Epithelial cell of proximal tubule (primary cell): ENCODE results near the gene MAP3K8. TPM values are rescaled to one million over a fixed set of nuclear protein-coding genes. Genes with fewer than 3 reads are reported as not detected.
A peak's percentile ranks its signal among the peaks of the same experiment; 100 is the strongest.
"Not testable (repeated sequence)": the region's sequence is repeated elsewhere in the genome, so short reads cannot be mapped to it uniquely, and the experiment has no call there.

Experiments
- DNase-seq: peaks from one replicate; pipeline ENCODE4 v3.0.0-alpha.2; 2011; ENCODE audit warnings: low read depth
- H3K4me3 ChIP-seq: 2 replicates; pipeline ENCODE4 v1.5.1; 2011; ENCODE audit warnings: low read depth, mild to moderate bottlenecking, low read length
- CTCF ChIP-seq: conservative IDR thresholded peaks from 2 replicates; pipeline ENCODE4 v1.5.1; 2012; ENCODE audit warnings: low read depth, mild to moderate bottlenecking, low read length
- total RNA-seq: library from RNA; depleted of rRNA; stranded (reverse); fragments of >200 nt; gene quantifications from 2 replicates; pipeline ENCODE4 v1.2.3, GENCODE V29; 2015

MAP3K8 gene
- total RNA-seq, 1 donor from 2014 or later, result 4.2 TPM

DNA sequence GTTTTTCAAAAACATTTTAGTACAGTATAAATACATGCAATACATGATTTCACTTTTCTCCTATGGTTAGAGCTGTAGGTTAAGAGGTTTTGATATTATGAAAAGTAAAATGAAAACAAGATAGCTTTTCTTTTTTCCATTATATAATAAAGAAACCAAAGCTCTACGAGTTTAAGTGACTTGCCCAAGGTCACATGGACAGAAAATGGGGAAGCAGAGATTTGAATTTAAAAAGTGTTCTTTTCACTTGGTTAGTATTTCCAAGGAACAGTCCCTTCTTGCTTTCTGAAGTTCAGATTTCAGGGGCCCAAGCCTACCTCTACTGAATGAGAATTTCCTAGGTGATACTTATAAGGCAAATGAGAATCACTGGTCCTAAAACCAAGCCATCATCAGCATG is 13.2 kb upstream of the MAP3K8 start:
- no peak overlapping the region for H3K4me3 ChIP-seq
- TF ChIP-seq CTCF, result no peak
- no peak for DNase-seq

DNA sequence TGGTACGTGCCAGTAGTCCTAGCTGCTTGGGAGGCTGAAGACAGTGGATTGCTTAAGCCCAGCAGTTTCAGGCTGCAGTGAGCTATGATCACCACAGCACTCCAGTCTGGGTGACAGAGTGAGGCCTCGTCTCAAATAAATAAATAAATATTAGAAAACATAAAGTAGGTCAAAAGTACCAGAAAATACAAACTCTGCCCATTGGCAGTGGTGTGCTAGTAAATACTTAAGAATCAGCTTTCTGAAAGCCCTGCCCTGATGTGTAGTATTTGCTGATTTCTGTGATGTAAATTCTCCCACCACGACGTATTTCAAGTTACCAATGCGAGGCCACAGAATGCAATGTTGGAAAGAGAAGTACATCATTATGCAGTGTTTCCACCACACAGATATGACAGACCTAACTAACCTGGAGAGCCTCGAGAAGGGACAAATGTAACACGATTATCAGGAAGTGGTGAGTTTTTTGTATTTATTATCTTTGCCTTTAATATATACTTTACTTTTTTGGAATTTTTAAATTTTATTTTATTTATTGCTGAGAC is 11.8 kb upstream of the MAP3K8 start:
- TF ChIP-seq CTCF, result no peak
- H3K4me3 ChIP-seq, result no peak overlapping the region

DNA sequence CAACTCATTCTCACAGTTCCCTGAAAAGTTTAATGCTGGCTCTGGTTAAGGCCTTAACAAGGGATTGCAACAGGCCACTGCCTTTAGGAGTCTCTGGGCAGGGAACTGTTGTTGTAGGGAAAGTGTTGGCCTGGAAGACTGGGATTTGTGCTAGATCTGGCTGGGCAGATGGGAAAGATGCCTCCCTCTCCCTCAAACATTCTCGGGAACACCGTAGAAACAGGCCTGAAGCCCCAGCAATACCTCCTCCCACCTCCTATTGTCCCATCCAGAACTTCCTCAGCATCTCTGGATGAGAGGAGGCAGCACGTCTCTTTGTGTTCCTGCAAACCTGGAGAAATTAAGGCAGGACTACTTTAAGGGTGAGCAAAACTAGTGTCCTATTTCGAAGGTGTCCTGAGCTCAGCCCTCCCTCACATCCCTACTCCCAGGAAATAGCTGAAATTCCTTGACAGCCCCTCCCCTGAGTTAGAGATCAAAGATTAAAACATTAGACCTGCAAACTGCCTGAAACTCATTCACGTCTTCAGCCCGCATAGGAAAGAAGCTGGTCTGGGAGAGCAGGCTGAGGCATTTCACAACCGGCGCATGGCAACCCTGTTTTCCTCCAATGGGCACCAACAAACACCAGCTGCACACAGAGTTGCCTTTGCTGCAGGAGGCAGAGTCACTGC is 10.9 kb upstream of the MAP3K8 start:
- peak; percentile 82 for DNase-seq
- no peak overlapping the region for H3K4me3 ChIP-seq
- no peak for TF ChIP-seq CTCF

More for the DNA sequence above, 11.8 kb upstream of the MAP3K8 start:
- DNase-seq, result no peak

- DNase-seq, H3K4me3 ChIP-seq: not testable (repeated sequence)
Measured at GRCh38 chr10:30423655-30424275, 10.2 kb upstream of the MAP3K8 start.

GRCh38 chr10:30425336-30426075 is 8.5 kb upstream of the MAP3K8 start:
- no peak for DNase-seq
- no peak for TF ChIP-seq CTCF

DNA sequence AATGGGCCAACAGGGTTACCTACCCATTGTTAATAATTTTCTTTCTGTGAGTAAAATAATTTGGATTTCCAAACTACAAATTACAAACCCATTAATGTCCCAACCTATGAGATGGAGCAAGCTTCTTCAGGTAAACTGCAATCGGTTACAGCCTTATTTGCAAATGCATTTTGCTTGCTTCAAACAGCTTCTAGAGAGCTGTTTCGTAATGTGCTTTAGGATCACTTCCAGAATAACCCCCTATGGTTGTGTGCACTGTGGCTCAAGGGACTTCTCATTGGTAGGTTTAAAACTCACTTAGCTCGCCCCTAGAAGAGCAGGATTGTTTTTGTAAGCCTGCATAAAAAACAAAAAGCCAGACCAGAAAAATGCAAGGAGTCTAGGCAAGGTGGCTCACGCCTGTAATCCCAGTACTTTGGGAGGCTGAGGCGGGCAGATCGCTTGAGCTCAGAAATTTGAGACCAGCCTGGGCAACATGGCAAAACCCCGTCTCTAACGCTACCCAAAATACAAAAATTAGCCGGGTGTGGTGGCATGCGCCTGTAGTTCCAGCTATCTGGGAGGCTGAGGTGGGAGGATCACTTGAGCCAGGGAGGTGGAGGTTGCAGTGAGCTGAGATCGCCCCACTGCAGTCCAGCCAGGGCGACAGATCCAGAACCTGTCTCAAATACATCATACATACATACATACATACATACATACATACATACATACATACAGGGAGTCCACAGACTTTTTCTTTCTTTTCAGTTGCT is 3.3 kb upstream of the MAP3K8 start:
- no peak overlapping the region for H3K4me3 ChIP-seq
- no peak for DNase-seq
- no peak for TF ChIP-seq CTCF

More at GRCh38 chr10:30425336-30426075, 8.5 kb upstream of the MAP3K8 start:
- H3K4me3 ChIP-seq, result no peak overlapping the region
